HG03442 (cell line): ENCODE results near the gene NTN3.

Experiments used
- ATAC-seq: cut with Tn5 transposase; IDR thresholded peaks from one replicate; pipeline ENCODE4 v1.9.1; 2021; ENCODE audit warnings: mild to moderate bottlenecking, moderate library complexity; ENCODE audit not compliant: unreplicated experiment

NTN3 gene

DNA sequence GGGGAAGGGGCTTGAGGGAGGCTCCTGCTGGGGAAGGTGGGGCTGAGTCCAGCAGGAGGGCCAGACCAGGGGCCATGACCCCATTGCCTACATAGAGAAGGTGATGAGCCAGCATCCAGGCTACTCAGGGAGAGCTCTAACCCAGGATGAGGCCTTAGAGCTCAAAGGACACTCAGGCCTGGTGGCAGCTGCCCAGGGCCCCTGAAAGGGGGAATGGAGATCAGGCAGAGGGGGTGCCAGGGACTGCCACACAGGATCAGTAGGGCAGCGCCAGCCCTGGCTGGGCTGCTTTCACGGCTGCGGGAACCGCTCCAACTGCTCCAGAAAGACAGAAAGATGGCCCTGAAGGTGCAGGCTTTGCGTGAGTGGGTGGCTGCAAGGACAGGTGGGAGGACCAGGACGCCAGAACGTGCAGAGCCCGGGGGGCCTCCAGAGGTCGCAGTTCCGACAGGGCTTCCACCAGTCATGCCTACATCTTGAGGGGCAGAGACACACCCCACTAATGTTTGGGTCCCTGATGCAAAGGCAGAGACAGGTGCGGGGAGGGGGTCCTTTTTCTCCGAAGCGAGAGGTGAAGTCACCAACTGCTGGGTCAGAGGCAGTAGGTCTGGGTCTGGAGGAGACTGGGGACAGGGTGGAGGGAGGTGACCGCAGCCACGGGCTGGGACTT is 41.8 kb downstream of the NTN3 start:
- ATAC-seq: no peak

DNA sequence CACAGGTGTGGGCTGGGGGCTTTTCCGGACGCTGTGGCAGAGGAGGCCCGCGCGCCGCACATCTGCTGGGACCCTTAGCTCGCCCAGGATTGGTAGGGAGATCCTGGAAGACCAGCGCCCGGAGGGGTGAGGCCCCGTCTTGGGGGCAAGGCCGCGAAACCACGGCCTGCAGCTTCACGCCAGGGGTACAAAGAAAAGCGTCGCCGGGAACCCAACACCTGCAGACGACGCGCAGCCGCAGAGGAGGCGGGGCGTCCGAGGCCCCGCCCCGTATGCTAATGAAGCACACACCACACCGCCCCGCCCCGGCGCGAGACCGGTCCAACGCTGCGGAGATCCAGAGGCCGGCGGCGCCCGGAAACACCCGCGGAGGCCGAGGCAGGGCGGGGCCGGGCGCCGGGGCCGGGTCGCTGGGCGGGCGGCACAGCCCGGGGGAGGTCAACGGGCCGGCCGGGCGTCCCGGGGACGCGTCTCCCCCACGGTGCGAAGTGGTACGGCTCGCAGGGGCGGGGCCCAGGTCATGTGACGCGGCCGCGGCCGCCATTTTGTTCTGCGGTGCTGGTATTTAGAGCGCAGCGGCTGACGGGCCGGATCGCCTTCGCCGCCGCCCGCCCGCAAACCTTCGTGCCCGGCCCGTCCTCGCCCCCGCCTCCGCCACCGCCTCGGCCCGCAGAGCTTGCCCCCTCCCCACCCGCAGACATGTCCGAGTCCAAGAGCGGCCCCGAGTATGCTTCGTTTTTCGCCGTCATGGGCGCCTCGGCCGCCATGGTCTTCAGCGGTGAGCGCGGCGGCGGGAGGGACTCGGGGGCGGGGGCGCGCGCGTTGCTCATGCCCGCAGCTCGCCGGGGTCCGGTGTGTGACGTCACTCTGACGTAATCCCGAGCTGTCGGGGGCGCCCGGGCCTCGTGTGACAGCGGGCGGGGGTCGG is 42.6 kb downstream of the NTN3 start, which contains the start of gene ATP6V0C:
Gene ATP6V0C, plus strand, starts transcription at position 548 of the 928 bp plus-strand sequence. Its CDS starts 152 bp downstream, at position 700.
- peak; percentile 63 for ATAC-seq

DNA sequence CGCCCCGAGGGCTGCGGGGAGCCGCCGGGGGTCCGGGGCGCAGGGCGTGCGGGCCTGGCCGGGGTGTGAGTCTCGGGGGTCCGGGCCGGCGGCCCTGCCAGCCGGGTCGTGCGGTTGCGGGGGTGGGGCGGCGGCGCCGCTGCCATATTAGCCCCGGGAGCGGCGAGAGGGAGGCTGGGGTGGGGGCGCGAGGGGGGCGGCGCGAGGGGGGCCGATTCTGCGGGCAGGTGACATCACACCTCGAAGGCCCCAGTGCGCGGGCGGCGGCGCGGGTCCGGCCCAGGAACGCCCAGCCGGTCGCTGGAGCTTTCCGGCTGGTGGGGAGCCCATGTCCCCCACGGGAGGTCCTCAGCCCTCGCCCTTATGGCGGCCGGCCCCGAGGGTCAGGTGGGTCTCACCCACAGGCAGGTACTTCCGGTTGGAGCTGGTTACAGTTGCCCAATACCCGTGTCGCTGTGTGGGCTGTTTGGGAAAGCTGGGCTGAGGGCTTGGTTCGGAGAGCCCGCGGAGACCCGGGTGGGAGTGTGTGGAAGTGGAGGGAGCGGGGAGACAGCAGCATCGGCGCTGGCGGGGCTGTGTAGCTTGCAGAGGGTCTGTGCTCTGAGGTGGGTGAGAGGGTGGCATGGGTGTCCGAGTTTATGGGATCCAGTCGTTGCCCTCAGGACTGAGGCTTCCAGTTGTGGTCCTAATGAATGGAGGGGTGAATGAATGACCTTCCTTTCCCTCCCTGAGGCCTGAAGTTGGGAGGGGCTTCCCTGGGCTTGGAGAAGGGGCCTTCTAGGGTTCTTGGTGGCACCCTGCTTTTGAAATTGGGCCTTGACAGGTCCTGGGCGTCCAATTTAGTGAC is 43.5 kb downstream of the NTN3 start:
- ATAC-seq: no peak

DNA sequence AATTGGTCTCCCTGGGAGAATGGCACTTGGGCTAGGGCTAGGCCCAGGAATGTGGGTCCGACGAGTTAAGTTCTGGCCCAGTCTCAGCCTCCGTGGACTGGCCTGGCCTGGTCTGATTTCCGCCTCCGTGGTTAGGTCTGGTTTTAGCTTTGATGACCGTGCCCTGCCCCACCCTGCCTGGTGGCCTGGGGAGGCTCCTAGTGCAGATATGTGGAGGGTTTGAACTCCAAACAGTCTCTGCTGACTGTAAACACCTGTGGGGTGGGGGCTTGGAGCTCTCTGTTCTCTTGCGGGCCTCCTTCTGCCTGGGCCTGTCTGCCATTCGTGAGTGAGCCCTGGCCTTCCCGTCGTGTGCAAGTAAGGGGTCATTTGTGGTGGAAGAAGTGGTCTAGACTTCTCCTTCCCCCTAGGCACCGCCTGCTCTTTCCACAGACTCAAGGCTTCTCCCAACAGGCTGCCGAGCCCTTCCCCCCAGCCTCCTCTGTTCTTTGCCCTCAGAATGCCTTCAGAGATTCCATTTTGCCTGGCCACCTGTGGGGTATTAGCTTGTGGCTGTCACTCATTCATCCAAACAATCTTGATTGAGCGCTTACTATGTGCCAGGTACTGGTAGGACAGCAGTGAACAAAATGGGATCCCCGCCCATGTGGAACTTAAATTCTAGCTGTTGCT is 44.2 kb downstream of the NTN3 start:
- no peak for ATAC-seq

DNA sequence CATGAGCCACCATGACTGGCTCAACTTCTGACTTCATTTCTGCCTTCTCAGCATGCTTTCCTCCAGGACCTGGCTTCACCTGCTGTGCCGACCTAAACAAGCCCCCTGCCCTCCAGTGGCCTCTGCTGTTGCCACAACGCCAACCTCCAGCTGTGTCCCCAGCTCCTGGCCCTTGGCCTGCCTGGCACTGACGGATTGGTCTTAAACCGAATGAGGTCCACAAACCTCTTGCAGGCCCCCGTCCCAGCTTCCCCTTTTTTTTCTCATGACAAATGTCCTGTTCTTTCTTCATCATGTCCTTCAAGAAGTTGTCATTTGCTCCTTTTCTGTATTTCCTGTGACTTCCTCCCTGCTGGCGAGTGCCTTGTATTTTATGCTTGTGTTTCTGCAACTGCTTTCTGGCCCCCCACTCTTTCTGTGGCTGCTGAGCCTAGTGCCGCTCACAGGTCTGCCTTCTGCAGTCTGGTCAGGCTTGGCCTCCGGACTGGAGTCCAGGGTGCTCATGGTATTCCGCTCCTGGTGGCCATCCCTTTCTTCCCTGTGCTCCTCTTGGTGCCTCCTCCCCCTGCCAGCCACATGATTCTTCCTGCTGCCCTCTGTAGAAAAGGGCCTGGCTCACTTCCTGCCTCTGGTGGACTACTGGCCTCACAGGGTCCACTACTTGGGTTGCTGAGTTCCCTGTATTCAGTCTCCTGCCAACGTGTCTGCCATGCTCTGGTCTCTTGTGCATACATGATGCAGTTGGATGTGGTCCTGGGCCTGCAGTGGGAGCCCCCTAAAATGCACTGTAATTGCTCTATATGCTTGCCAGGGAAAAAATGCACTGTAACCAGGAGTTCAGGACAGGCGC is 45.5 kb downstream of the NTN3 start:
- no peak for ATAC-seq

DNA sequence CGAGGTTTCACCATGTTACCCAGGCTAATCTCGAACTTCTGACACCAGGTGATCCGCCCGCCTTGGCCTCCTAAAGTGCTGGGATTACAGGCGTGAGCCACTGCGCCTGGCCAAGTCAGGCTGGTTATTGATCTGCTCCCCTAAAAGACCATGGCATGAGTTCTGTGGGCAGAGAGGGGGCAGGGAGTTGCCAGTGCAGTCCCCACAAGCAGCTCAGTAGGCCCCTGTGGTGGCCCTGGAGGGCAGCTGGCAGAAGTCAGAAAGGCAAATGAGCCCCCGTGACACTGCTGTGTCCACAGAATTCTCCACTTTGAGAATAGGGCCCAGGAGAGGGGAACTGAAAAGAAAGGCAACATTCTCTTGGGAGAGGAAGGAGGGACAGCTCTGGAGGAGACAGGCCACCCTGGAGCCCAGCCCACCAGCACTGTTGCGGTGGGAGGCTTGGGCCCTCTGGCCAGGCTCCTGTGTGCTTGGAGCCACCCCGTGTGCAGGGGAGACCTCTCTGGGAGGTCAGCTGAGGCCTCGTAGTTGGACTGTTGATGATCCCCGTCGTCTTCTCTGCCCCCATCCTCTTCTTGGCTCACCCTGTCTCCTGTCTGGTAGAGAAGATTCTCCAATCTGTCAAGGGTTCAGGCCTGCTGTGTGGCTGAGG is 47.0 kb downstream of the NTN3 start:
- no peak for ATAC-seq

DNA sequence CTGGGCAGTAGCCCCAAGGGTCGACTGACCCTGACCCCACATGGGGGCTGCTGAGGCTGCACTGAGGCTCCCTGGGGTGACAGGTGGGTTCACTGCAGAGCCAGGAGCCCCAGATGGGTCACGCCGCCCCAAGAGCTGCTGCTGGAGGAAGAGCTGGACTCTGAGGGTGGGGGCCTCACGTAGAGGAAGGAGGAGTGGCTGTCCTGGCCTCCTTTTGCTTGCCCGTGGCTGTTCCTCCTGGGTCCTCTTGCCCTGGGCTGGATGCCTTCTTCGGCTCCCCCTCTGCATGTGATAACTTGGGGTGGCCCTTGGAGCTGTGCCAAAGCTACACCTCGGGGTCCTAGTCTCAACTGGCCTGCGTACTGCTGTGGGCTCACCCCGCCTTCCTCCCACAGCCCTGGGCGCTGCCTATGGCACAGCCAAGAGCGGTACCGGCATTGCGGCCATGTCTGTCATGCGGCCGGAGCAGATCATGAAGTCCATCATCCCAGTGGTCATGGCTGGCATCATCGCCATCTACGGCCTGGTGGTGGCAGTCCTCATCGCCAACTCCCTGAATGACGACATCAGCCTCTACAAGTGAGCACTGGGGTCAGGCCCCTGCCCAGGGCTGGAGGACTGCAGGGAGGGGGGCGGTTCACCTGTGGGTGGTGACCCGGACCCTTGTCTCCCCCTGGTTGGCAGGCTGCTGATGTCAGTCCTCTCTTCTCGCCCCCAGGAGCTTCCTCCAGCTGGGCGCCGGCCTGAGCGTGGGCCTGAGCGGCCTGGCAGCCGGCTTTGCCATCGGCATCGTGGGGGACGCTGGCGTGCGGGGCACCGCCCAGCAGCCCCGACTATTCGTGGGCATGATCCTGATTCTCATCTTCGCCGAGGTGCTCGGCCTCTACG is 48.0 kb downstream of the NTN3 start:
- ATAC-seq: no peak

DNA sequence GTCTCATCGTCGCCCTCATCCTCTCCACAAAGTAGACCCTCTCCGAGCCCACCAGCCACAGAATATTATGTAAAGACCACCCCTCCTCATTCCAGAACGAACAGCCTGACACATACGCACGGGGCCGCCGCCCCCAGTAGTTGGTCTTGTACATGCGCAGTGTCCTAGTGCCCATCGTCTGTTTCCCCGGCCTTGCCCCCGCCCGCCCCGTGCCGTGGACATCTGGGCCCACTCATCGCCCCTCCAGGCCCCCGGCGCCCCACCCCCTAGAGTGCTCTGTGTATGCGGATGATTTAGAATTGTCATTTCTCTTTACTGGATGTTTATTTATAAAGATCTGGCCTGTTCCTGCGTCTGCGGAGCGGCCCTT is 48.6 kb downstream of the NTN3 start:
- ATAC-seq: no peak

DNA sequence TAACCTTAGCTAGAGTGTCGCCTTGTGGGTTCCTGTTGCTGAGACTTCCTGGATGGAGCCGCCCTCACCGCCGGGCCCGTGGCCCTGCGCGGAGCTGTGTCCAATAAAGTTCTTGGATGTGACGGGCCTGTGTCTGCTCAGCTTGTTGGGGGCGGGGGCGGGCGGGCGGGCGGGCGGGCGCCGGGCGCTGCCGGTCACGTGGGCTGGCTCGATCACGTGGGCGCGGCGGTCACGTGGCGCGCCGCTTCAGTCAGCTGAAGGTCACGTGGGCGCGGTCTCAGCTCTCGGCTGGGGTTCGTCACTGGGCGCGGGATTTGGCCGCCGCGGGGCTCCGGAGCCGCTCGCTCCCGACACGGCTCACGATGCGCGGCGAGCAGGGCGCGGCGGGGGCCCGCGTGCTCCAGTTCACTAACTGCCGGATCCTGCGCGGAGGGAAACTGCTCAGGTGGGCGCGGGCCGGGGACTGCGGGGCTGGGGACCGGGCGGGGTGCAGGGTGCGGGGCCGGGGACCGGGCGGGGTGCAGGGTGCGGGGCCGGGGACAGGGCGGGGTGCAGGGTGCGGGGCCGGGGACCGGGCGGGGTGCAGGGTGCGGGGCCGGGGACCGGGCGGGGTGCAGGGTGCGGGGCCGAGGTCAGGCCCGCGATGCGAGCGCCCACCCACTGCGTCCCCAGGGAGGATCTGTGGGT is 49.1 kb downstream of the NTN3 start, which contains the start of gene AMDHD2:
Gene AMDHD2, plus strand, starts transcription at position 275 of the 687 bp plus-strand sequence. Its CDS starts 88 bp downstream, at position 363.
- ATAC-seq: no peak

DNA sequence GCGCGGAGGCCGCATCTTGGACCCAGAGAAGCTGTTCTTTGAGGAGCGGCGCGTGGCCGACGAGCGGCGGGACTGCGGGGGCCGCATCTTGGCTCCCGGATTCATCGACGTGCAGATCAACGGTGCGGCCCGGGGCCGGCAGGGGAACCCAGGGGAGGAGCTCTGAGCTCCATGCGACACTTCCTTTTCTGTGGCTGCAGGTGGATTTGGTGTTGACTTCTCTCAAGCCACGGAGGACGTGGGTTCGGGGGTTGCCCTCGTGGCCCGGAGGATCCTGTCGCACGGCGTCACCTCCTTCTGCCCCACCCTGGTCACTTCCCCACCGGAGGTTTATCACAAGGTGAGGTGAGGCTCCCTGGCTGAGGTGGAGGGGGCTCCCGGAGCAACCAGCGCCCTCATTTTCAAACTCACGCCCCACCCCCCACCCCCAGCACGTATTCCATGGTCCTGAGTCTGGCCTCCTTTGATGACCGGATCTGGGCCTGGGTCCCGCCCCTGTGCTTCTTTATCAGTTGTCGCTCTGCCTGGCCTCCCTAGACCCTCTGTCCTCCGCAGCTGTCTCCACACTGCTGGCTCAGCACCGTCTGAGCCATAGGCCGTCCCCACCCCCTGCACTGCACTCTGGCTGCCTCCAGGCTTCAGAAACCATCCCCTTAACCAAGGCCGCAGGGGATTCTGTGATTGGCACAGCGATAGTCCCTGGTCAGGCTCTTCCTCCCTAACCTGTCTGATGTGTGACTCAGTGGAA is 49.9 kb downstream of the NTN3 start:
- no peak for ATAC-seq
